ENCODE measurements around the gene PLEKHG4B. TPM values are rescaled to one million over a fixed set of nuclear protein-coding genes. Genes with fewer than 3 reads are reported as not detected.
A peak's percentile ranks its signal among the peaks of the same experiment; 100 is the strongest.

Gene PLEKHG4B
- total RNA-seq, 1 experiment from 2014 or later, result not detected

DNA sequence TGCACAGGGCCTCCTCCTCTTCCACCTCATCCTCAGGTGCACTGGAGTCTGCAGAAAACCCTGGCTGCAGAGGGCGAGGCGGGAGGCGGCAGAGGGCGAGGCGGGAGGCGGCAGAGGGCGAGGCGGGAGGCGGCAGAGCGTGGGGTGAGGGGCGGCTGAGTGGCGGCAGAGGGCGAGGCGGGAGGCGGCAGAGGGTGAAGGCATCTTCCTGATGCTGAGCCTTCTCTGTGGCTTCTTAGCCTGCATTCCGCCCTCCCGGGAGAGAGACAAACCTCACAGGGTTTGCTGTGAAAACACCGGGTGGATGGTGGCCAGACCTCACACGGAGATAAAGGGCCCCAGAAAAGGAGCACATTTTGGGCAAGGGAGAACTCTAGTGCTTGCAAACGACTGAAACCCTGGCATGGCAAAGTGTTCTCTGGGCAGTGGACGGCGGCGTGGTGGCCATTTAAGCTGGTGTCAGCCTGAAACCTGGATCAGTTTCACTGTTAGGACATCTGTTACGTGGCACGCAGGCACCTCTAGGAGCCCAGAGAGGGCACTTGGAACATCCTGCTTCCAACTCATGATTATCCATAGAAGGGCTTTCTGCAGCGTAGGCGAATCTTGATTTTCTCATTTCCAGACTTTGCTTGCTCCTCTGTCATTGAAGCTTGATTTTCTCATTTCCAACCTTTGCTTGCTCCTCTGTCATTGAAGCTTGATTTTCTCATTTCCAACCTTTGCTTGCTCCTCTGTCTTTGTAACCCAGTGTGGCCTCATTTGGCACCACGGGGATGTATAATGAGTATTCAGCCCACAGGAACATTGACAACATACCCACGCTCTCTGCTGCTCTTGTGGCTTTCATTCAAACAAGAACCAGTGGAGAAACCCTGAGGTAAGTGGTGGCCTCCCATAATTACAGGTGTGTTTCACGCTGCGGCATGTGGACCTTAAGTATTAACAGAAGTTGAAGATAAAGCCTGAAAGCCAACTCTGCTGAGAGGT lies 16.3 kb upstream of the PLEKHG4B start:
- DNase-seq (ENCODE audit: extremely low read depth, low read depth), result no peak

DNA sequence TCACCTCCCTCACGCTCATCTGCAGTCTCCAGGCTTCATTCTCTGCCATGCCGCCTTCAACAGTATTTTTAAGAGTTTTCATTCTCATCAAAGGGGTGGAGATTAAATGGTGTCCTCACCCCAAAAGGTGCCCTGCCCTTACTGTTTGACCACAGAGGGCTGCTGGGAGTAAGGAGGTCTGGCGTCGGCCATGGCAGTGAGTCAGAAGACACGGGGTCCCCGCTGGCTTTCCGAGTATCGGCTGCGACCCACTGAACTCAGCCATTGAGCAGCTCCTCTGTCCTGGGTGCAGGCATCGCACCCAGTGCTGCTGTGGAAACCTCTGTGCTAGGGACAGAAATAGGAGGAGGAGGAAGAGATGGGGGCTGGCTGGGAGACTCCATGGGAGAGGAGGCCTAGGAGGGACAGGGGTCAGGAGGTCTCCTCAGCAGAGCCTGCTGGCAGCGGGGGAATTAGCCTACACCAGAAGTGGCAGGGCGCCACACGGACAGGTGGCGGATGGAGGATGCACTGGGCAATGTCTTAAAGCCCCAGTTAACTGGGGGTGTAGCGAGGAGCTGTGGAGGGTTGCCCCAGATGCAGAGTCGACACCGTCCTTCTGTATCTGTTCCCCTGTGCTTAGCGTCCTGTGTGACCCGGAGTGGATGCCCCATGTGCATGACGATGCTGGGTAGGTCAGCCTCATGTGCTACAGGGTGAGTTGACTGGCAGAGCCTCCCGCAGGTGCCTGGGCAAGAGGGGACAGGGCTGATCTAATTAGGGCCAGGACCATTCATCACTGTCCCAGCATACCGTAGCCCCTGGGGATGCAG lies 15.4 kb upstream of the PLEKHG4B start:
- DNase-seq (ENCODE audit: extremely low read depth, low read depth), result no peak

DNA sequence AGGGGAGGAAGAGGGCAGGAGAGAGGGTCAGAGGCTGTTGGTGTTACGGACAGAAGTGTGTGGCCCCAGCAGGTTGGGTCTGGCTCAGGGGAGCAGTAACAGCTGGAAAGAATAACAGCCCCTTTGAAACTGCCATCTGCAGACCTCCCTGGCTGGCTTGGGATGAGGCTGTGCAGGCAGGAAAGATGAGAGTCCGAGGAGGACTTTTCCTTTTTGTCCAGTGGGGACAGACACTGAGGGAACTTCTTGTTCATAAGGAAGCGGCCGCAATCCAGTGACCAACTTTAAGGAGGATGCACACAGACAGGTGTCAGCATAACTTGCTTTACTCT lies 14.8 kb upstream of the PLEKHG4B start:
- DNase-seq (ENCODE audit: extremely low read depth, low read depth), result no peak

DNA sequence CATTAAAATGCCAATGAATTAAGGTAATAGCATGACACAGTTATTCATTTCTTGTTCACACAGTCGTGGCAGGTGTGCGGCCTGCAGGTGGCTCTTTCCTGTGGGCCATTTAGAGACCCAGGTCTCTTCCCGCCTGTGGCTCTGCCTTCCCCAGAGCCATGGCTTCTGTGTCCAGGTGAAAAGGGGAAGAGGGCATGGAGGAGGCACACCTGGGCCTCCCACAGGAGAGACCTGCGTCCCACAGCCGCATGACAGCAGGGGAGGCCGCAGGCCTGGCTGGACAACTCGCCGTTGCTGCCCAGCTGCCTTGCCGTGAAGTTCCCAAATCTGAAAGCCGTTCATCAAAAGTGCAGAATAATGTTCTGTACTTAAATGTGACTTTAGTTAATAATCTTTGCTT lies 14.4 kb upstream of the PLEKHG4B start:
- no peak for DNase-seq (ENCODE audit: extremely low read depth, low read depth)

DNA sequence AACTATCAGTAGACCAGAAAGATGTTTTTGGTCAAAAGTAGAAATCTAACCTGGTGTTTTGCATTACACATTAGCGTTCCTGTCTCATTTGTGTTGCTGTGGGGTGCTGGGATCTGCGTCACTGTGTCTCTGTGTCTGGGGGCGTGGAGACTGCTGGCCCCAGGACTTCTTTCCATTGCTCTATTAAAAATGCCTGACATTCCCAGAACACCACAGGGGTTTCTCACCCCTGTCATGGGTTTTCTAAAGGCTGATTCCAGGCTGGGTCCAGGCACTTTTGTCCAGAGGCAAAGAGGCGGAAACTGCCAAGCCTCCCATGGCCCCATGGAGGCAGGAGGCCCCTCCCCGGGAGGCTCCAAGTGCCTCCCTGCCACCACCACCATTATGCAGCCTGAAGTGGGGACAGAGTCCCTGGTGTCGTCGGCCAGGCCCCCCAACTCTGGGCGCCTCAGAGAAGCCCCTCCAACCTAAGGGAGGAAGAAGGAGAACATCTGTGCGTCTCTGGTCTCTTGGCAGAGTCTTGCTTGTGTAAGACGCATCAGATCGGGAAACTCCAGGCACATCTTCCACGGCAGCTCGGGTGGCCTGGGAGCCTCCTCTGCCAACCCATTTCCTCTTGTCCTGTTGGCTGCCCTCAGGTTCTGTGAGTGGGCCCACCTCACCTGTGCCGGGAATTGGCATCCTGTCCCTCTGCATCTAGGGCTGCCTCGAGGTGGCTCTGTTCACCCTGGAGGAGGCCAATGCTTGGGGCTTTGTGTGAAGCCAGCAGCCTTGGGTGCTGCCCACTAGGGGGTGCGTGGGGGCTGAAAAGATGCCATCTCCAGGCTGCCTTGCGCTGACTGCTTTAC lies 13.8 kb upstream of the PLEKHG4B start:
- peak; percentile 53 for DNase-seq (ENCODE audit: extremely low read depth, low read depth)

DNA sequence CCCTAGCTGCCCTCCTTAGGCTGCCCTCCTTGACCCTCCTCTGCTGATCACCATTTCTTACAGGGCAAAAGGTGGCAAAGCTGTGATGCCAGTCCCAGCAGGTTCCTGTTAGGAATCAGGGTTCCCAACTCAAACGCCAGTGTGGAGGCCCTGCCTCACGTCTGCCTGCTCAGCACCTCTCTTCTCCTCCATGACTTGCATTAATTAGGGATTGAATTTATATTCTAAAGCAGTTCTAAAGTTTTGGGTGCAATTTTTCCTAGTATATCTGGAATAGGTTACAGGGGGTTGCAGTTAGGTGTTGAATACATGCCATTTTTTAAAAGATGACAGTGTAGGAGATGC lies 13.2 kb upstream of the PLEKHG4B start:
- no peak for DNase-seq (ENCODE audit: extremely low read depth, low read depth)

DNA sequence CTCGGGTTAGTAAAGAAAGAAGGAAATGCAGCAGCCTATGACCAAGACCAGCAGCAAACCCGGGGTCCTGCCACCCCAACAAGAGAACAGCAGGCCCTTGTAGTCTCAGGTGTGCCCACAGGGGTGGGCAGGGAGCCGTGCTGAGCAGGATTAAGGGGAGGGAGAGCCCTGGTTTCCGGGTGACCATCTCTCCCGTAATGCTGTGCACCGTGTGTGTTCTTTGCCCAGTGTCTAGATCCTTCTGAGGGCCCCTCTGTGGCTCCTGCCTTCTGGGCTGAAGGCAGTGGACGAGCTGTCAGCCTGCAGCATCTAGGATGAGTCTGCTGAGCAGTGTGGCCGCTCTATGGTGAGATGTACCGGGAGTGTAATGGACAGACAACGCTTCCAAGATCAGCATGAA lies 12.7 kb upstream of the PLEKHG4B start:
- no peak for DNase-seq (ENCODE audit: extremely low read depth, low read depth)

DNA sequence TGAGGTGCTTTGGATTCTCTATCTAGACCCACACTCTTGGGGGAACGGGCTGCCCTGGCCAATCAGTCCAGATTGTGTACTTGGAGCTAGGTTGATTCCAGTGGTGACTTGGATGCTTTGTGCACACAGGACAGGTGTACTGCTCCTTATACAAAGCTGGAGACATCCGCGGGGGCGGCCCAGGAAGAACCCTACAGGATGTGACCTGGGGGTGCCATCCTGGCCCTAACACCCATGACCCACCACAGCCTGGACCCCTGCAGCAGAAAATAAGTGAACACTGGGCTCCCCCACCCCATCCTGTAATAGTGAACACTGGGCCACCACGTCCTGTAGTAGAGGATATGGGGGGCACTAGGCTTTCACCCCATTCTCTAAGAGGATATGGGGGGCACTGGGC lies 12.1 kb upstream of the PLEKHG4B start:
- DNase-seq (ENCODE audit: extremely low read depth, low read depth), result no peak

DNA sequence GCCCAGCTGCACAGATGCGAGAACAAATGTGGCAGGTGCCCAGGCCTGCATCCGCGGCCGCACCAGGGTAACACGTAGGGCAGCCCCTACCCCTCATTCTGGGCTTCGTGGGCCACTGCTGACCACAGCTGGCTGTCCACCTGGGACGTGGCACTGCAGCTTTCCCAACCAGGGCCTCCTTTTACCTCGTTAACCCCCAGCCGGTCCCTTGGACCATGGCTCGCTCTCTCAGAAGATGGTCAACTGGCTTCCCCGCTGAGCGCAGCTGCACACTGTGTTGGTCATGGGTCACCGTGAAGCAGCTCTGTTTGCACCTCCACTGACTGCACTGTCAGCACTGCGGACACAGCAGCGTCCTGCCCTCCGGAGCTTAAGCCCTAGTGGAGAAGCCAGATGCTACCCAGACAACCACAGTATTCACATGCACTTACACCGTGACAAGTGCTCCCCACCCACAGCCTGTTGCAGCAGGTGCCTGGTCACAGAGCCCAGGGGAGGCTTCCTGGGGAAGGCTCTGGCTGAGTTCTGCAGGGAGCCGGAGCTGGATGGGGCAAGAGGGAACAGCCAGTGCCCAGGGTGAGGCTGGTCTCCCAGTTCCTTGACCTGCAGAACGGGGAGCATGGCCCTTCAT lies 10.5 kb upstream of the PLEKHG4B start:
- DNase-seq (ENCODE audit: extremely low read depth, low read depth), result no peak

DNA sequence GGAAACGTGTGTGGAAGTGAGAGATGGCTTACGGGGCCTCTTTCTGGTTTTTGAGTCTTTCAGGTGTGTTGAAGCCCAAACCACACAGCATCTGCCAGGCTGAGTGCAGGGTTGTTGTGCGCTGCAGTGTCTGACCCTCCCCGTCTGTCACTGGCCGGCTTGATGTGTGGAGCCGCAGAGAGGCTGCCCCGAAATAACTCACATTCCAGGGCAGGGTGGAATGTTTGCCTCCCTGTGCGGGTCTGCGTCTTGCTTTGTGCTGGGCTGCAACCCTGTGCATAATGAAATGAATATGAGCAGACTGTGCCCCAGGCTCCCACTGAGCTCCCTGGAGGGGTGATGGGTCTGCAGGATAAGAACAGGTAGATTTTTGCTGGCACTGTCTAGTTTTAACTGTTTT lies 9.9 kb upstream of the PLEKHG4B start:
- DNase-seq (ENCODE audit: extremely low read depth, low read depth), result no peak

DNA sequence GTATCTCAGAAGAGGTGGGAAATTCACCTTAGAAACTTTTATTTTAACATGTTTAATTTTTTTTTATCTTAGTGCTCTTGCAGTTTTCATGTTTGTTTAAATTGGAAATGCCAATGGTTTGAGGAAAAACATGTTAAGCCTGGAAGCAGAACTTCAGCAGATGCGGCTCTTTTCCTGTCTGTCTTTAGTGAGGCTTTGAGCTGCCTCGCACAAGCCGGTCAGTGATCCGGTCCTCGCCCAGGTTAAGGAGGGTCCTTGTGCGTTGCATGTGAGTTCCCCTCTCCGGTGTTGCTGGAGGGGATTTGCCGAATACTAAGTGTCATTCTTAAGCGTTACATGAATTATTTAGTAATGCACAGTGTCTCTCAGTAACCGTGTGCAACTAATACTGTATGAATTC lies 9.4 kb upstream of the PLEKHG4B start:
- DNase-seq (ENCODE audit: extremely low read depth, low read depth), result no peak

DNA sequence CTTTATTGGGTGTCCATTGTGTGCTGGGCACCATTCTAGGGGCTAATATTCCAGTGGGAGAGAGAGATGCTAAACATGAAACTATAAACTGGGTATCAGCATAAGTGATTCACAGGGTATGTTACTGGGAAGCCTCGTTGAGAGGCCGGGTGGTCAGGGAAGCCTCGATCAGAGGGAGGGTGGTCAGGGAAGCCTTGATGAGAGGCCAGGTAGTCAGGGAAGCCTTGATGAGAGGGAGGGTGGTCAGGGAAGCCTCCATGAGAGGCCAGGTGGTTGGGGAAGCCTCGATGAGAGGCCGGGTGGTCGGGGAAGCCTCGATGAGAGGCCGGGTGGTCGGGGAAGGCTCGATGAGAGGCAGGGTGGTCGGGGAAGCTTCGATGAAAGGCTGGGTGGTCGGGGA lies 8.9 kb upstream of the PLEKHG4B start:
- no peak for DNase-seq (ENCODE audit: extremely low read depth, low read depth)

DNA sequence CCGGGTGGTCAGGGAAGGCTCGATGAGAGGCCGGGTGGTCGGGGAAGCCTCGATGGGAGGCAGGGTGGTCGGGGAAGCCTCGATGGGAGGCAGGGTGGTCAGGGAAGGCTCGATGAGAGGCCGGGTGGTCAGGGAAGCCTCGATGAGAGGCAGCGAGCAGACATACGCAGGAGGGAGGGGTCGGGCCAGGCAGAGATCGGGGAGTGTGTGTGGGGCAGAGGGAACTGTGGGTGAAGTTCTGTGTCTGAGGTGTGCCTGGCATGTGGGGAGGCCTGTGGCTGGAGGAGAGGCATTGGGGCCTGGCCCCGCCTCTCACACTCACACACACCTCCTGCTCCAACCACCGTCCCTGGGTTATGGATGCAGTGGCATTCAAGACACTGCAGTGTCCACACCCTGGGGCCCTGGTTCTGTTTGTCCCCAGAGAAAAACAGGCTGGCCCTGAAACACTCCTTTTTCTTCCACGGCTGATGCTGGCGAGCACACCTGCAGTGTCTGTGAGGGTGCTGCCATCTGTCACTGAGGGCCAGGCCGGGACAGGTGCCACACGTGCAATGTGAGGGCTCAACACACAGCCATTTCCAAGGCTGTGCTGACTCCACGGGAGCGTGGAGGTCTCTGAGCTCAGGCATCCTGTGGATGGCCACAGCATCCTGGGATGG lies 6.5 kb upstream of the PLEKHG4B start:
- no peak for DNase-seq (ENCODE audit: extremely low read depth, low read depth)

DNA sequence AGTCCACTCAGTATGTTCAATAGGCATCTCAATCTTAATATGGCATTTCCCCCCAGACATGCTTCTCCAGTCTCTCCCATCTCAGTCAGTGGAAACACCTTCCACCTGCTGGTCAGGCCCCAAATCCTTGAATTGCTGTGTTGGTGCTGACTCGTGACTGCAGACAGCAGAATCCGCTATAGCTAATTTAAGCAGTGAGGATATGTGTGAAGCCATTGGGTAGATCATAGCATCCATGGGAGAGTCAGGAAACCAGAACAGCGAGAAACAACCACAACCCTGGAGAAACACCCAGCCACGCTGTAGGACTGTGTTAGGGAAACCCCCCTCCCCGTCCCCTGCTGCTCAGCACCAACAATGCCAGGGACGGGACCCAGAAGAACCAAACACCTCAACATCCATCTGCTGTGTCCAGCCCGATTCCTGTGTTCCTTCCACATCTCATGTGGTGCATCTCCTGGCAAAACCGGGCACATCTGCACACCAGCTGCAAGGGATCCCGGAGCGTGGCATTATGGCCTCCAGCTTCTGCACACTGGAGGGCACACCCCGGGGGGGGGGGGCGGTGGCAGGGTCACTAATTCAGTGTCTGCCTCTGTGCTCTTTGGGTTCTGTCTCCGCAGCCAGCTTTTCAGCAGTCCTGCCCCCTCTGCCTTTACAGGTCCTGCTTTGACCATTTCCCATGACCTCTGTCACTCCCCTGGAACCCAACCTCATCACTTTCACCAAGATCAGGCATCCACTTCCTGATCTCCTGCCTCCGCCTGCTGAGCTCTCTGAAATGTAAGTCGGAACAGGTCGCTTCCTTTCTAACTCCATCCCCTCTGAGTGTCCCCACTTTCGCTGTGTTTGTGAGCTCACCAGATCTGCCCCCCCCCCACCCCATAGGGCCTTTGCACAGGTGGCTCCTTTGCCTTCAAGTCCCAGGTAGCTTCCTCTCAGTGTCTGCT lies 2.4 kb upstream of the PLEKHG4B start:
- DNase-seq (ENCODE audit: extremely low read depth, low read depth), result no peak

DNA sequence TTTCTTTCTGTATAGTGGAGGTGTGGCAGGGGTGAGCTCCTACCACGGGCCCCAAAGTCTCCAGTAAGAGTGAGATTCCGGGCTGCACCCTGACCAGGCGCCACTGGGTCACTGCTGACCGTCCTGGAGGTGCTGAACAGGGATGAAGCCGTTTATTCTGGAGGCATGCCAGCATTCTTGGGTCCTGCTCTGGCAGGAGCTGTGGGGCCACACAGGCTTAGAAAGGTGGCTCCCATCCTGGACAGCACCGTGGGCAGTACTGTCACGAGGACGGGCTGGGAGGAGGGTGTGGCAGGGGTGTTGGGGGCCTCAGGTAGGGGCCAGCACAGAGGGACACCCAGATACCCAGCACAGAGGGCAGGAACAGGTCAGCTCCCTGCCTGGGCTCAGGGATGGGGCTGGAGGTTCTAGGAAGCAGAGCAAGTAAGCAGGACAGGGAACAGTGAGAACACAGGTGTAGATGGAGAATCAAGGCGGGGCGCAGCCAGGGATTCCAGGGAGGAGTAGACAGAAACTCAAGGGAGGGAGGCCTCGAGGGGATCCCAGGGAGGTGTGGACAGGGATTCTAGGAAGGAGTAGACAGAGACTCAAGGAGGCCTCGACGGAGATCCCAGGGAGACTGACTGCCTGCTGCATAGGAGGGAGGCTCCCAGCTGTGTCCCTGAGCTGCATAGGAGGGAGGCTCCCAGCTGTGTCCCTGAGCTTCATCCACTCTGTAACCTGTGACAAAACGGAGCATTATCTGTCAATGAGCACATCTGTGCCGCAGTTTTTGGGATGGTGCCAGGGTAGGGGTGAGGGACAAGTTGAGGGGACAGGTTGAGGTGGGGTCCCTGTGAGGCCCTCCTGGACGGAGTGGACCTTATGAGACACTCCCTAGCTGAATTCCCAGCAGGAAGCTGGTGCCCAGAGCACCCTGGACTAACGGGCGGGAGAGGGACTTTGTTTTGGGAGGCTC lies 1.1 kb upstream of the PLEKHG4B start:
- DNase-seq (ENCODE audit: extremely low read depth, low read depth), result peak; percentile 4

DNA sequence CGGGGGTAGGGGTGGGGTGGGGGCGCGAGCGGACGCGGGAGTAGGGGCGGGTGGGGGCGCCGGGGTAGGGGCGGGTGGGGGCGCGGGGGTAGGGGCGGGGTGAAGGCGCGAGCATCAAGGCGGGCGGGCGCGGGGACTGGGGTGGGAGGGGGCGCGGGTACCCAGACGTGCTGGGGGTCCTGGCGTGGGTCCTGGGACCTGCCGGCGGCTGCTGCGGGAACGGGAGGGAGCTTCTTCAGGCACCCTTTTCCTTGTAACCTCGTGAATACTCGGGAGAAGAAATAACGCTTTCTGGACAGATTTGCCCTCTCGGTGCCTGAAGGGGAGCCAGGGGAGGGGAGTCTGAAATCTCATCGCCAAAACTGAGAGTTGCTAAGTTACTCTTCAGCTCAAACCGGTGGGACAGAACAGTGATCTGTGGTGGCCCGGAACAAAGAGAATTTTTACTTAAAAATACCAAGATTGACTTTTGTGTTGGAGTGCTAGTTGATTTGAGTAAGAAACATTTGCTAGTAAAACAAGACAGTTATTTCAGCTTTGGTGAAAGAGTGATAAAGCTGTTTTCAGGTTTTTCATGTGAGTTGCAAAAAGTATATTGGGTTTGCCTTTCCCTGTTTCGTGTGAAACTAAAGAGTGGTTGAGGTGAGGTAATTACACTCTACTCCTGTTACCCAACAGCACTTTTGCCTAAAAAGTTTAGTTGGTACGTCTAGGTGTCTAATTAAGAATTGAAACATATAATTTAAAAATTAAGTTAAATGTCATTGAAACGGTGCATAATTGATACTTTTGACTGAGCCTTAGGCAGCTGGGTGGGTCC lies 643 bp downstream of the PLEKHG4B start:
- DNase-seq (ENCODE audit: extremely low read depth, low read depth), result no peak
